ENCODE data around the gene NEK7.

The NEK7 gene

DNA sequence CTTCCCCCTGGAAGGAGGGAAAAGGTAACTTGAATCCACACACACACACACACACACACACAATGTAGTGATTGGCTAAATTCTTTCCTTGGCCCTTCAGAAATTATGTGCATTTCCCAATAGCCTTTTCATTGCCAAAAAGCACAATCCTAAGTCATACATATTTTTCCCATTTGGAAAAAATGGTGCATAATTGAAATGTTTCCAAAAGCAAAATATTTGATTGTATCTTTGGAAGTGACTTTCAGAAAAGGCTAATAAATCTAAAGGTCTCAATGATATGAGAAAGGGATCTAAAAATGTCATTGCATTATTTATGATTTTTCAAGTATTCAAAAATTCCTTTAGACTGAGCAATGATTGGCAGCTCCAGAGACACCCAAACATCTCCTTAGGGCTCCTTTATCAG is 43.5 kb upstream of the NEK7 start:
- Histone ChIP-seq H4K20me1 (ENCODE audit: insufficient read depth, low read length) (no peaks in the 10 kb centered on the region), H3K4me3 (ENCODE audit: low read length) (no peak overlapping the region), H3K9ac (ENCODE audit: low read length) (no peak overlapping the region), H3K79me2 (ENCODE audit: low read length) (no peaks in the 10 kb centered on the region), H2AFZ (ENCODE audit: low read depth, low read length) (no peak overlapping the region), H3K27ac (ENCODE audit: low read length) (no peak overlapping the region), H3K36me3 (replicated peaks; ENCODE audit: low read depth, low read length) (no peaks in the 10 kb centered on the region), H3K4me2 (ENCODE audit: low read length) (no peak overlapping the region), H3K9me3 (ENCODE audit: insufficient read depth, low read length) (no peaks in the 10 kb centered on the region), H3K4me1 (ENCODE audit: low read length) (no peaks in the 10 kb centered on the region), H3K27me3 (ENCODE audit: low read depth, low read length) (peaks cover 4% of the 10 kb centered on the region; the same call in 1 of the 2 replicates)
- TF ChIP-seq, protein P1, sequence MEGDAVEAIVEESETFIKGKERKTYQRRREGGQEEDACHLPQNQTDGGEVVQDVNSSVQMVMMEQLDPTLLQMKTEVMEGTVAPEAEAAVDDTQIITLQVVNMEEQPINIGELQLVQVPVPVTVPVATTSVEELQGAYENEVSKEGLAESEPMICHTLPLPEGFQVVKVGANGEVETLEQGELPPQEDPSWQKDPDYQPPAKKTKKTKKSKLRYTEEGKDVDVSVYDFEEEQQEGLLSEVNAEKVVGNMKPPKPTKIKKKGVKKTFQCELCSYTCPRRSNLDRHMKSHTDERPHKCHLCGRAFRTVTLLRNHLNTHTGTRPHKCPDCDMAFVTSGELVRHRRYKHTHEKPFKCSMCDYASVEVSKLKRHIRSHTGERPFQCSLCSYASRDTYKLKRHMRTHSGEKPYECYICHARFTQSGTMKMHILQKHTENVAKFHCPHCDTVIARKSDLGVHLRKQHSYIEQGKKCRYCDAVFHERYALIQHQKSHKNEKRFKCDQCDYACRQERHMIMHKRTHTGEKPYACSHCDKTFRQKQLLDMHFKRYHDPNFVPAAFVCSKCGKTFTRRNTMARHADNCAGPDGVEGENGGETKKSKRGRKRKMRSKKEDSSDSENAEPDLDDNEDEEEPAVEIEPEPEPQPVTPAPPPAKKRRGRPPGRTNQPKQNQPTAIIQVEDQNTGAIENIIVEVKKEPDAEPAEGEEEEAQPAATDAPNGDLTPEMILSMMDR (IDR thresholded peaks at IDR 0.05; ENCODE audit: low read depth, low read length) = no peak
- TF ChIP-seq EZH2phosphoT487 (IDR thresholded peaks at IDR 0.05; ENCODE audit: low read depth) = no peak

DNA sequence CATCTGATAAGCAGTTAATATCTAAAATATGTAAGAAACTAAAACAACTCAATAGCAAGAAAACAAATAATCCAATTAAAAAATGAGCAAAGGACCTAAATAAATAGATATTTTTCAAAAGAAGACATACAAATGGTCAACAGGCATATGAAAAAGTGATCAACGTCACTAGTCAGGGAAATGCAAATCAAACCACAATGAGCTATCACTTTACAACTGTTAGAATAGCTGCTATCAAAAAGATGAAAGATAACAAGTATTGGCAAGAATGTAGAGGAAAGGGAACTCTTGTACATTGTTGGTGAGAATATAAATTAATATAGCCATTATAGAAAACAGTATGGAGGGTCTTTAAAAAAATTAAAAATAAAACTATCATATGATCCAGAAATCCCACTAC is 40.7 kb upstream of the NEK7 start:
- TF ChIP-seq EZH2phosphoT487 (IDR thresholded peaks at IDR 0.05; ENCODE audit: low read depth) = no peak
- TF ChIP-seq, protein P1 (IDR thresholded peaks at IDR 0.05; ENCODE audit: low read depth, low read length) = no peak
- H3K9ac ChIP-seq (ENCODE audit: low read length) = no peak overlapping the region
- no peaks in the 10 kb centered on the region for H3K36me3 ChIP-seq (replicated peaks; ENCODE audit: low read depth, low read length)
- H3K4me1 ChIP-seq (ENCODE audit: low read length) = no peaks in the 10 kb centered on the region
- H3K4me2 ChIP-seq (ENCODE audit: low read length) = no peak overlapping the region
- H2AFZ ChIP-seq (ENCODE audit: low read depth, low read length) = no peak overlapping the region
- no peaks in the 10 kb centered on the region for H4K20me1 ChIP-seq (ENCODE audit: insufficient read depth, low read length)
- peaks cover 4% of the 10 kb centered on the region; the same call in 1 of the 2 replicates for H3K27me3 ChIP-seq (ENCODE audit: low read depth, low read length)
- no peak overlapping the region for H3K4me3 ChIP-seq (ENCODE audit: low read length)
- H3K79me2 ChIP-seq (ENCODE audit: low read length) = no peaks in the 10 kb centered on the region
- no peaks in the 10 kb centered on the region for H3K9me3 ChIP-seq (ENCODE audit: insufficient read depth, low read length)
- no peak overlapping the region for H3K27ac ChIP-seq (ENCODE audit: low read length)

DNA sequence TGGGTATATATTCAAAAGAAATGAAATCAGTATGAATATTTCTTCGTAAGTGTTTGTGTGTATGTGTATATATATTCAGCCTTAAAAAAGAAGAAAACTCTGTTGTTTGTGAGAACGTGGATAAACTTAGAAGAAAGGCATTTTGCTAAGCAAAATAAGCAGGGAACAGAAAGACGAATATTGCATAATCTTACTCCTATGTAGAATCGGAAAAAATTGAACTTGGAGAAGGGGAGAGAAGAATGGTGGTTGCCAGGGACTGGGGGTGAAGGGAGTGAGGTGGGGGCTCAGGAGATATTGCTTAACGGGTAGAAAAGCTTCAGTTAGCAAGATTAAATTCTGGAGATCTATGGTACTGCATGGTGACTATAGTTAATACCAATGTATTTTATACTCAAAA is 40.3 kb upstream of the NEK7 start:
- H3K27ac ChIP-seq (ENCODE audit: low read length) = no peak overlapping the region
- H4K20me1 ChIP-seq (ENCODE audit: insufficient read depth, low read length) = no peaks in the 10 kb centered on the region
- no peaks in the 10 kb centered on the region for H3K79me2 ChIP-seq (ENCODE audit: low read length)
- 0 out of 2 replicates have a peak overlapping the region, but pooled peaks have one; percentile 25 for H2AFZ ChIP-seq (ENCODE audit: low read depth, low read length)
- H3K27me3 ChIP-seq (ENCODE audit: low read depth, low read length) = peaks cover 4% of the 10 kb centered on the region; the same call in 1 of the 2 replicates
- no peak overlapping the region for H3K9ac ChIP-seq (ENCODE audit: low read length)
- H3K4me3 ChIP-seq (ENCODE audit: low read length) = no peak overlapping the region
- TF ChIP-seq, protein P1 (IDR thresholded peaks at IDR 0.05; ENCODE audit: low read depth, low read length) = no peak
- TF ChIP-seq EZH2phosphoT487 (IDR thresholded peaks at IDR 0.05; ENCODE audit: low read depth) = no peak
- no peaks in the 10 kb centered on the region for H3K9me3 ChIP-seq (ENCODE audit: insufficient read depth, low read length)
- H3K36me3 ChIP-seq (replicated peaks; ENCODE audit: low read depth, low read length) = no peaks in the 10 kb centered on the region
- H3K4me1 ChIP-seq (ENCODE audit: low read length) = no peaks in the 10 kb centered on the region
- H3K4me2 ChIP-seq (ENCODE audit: low read length) = no peak overlapping the region

DNA sequence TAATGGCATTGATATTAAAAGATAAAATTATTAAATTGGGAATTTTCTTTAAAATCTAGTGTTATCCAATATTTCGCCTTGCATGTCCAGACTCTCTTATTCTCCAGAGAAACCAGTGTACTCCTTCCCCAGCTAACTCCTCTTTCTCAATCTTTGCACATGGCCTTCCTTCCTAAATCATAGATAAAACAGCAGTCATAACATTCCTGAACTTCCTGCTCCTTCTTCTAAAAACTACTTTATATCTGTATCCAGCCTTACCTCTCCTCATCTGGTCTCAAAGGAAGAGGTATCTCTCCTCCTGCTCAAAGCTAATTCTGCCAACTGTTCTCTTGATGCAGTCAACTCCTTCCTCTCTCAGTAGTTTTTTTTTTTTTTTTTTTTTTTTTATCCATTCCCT is 39.5 kb upstream of the NEK7 start:
- Histone ChIP-seq H2AFZ (ENCODE audit: low read depth, low read length) (no peak overlapping the region), H3K27ac (ENCODE audit: low read length) (no peak overlapping the region), H3K36me3 (replicated peaks; ENCODE audit: low read depth, low read length) (no peaks in the 10 kb centered on the region), H3K9me3 (ENCODE audit: insufficient read depth, low read length) (no peaks in the 10 kb centered on the region), H3K4me2 (ENCODE audit: low read length) (no peak overlapping the region), H3K9ac (ENCODE audit: low read length) (no peak overlapping the region), H3K4me1 (ENCODE audit: low read length) (no peaks in the 10 kb centered on the region), H3K27me3 (ENCODE audit: low read depth, low read length) (peaks cover 4% of the 10 kb centered on the region; the same call in 1 of the 2 replicates), H4K20me1 (ENCODE audit: insufficient read depth, low read length) (no peaks in the 10 kb centered on the region), H3K4me3 (ENCODE audit: low read length) (no peak overlapping the region), H3K79me2 (ENCODE audit: low read length) (no peaks in the 10 kb centered on the region)
- TF ChIP-seq EZH2phosphoT487 (IDR thresholded peaks at IDR 0.05; ENCODE audit: low read depth) = no peak
- TF ChIP-seq, protein P1 (IDR thresholded peaks at IDR 0.05; ENCODE audit: low read depth, low read length) = no peak

All from OCI-LY3 (cell line).